Measurements from ENCODE around the gene ZNF431. TPM values are rescaled to one million over a fixed set of nuclear protein-coding genes. Genes with fewer than 3 reads are reported as not detected.

ZNF431 gene
- total and polyA plus RNA-seq, 2 donors (not counting 1 experiment from before 2014, with no cell fraction given): 19.8 to 40.7 TPM

- ATAC-seq (ENCODE audit: low read depth): no peak
- CTCF ChIA-PET: no interaction called here
- peak overlapping the region; percentile 98 for H3K4me3 Mint-ChIP-seq
- peaks cover 0 to 1% (median 0%) of the 10 kb centered on the region in 3 donors for H3K9me3 ChIP-seq (ENCODE audit: control extremely low read depth in 1 of 3, control insufficient read depth in 2 of 3, insufficient read depth in 1 of 3, low read length in 2 of 3)
- no peak for DNase-seq
- TF ChIP-seq CTCF (IDR thresholded peaks at IDR 0.05): no peak
- TF ChIP-seq EZH2 (IDR thresholded peaks at IDR 0.05; ENCODE audit: borderline replicate concordance, insufficient read depth, low read depth, low read length, poor library complexity, severe bottlenecking): no peak
- no peak overlapping the region for H3K27ac Mint-ChIP-seq
- no peaks in the 10 kb centered on the region for H4K20me1 ChIP-seq (ENCODE audit: control insufficient read depth, insufficient read depth, low read length, poor library complexity, severe bottlenecking)
- H3K4me1 ChIP-seq (ENCODE audit: control insufficient read depth in 2 of 2, insufficient read depth in 2 of 2, low read length in 2 of 2): peaks cover 6 to 10% of the 10 kb centered on the region in 2 donors
- H3K27me3 Mint-ChIP-seq: no peaks in the 10 kb centered on the region
- POLR2A ChIA-PET: no interaction called here
- no peak overlapping the region for H3K27ac ChIP-seq (ENCODE audit: low read length in 2 of 2)
- no peaks in the 10 kb centered on the region for H3K27me3 ChIP-seq (replicated peaks in 1 of 4; ENCODE audit: control extremely low read depth in 1 of 4, control insufficient read depth in 3 of 4, insufficient read depth in 4 of 4, low read length in 3 of 4)
- H3K36me3 ChIP-seq (replicated peaks in 1 of 2; ENCODE audit: control extremely low read depth in 1 of 2, control insufficient read depth in 1 of 2, extremely low read depth in 1 of 2, insufficient read depth in 2 of 2, low read length in 1 of 2): peaks cover 0 to 39% of the 10 kb centered on the region in 2 experiments
- WGBS (ENCODE audit: insufficient coverage): 100% methylated on average over 2 of the region's 5 CpGs
- H3K4me1 Mint-ChIP-seq: peaks cover 29% of the 10 kb centered on the region
- no peaks in the 10 kb centered on the region for H3K9me3 Mint-ChIP-seq (ENCODE audit: insufficient read depth)
- H3K9ac ChIP-seq (ENCODE audit: low read length): no peak overlapping the region
- H2AFZ ChIP-seq (ENCODE audit: insufficient read depth, low read depth, low read length, poor library complexity, severe bottlenecking): no peak overlapping the region
- no peak overlapping the region for H3K4me2 ChIP-seq (replicated peaks; ENCODE audit: low read depth, low read length, poor library complexity, severe bottlenecking)
- peaks cover 49% of the 10 kb centered on the region for H3K79me2 ChIP-seq (ENCODE audit: control insufficient read depth, insufficient read depth, low read length)
- intact Hi-C loops (cut with micrococcal nuclease): loop anchor here (2.0 to 10.0 kb wide), 5 partner anchors 123 to 624 kb away; partner anchors contain the start of genes ZNF100, ZNF430, ZNF493 and ZNF66
- H3K4me3 ChIP-seq (ENCODE audit: control extremely low read depth in 1 of 5, extremely low read depth in 1 of 5, insufficient read depth in 1 of 5, low read depth in 2 of 5, low read length in 4 of 5): no peak overlapping the region
Observed at GRCh38 chr19:21143428-21143827, 1.6 kb downstream of the ZNF431 start.

GRCh38 chr19:21143854-21144253, 2.0 kb downstream of the ZNF431 start:
- no CpG with 5 or more reads among the region's 1 CpG for WGBS (ENCODE audit: insufficient coverage)
- H3K79me2 ChIP-seq (ENCODE audit: control insufficient read depth, insufficient read depth, low read length): peaks cover 49% of the 10 kb centered on the region
- peaks cover 6 to 10% of the 10 kb centered on the region in 2 donors for H3K4me1 ChIP-seq (ENCODE audit: control insufficient read depth in 2 of 2, insufficient read depth in 2 of 2, low read length in 2 of 2)
- H3K4me3 ChIP-seq (ENCODE audit: control extremely low read depth in 1 of 5, extremely low read depth in 1 of 5, insufficient read depth in 1 of 5, low read depth in 2 of 5, low read length in 4 of 5): no peak overlapping the region
- no peaks in the 10 kb centered on the region for H3K27me3 ChIP-seq (replicated peaks in 1 of 4; ENCODE audit: control extremely low read depth in 1 of 4, control insufficient read depth in 3 of 4, insufficient read depth in 4 of 4, low read length in 3 of 4)
- H3K36me3 ChIP-seq (replicated peaks in 1 of 2; ENCODE audit: control extremely low read depth in 1 of 2, control insufficient read depth in 1 of 2, extremely low read depth in 1 of 2, insufficient read depth in 2 of 2, low read length in 1 of 2): peaks cover 0 to 43% of the 10 kb centered on the region in 2 experiments
- POLR2A ChIA-PET: no interaction called here
- H3K27ac ChIP-seq (ENCODE audit: low read length in 2 of 2): no peak overlapping the region
- intact Hi-C loops (cut with micrococcal nuclease): loop anchor here (2.0 to 10.0 kb wide), 5 partner anchors 123 to 623 kb away; partner anchors contain the start of genes ZNF100, ZNF430, ZNF493 and ZNF66
- Mint-ChIP-seq H3K4me3 (no peak overlapping the region), H3K9me3 (ENCODE audit: insufficient read depth) (no peaks in the 10 kb centered on the region), H3K27me3 (no peaks in the 10 kb centered on the region), H3K4me1 (peaks cover 31% of the 10 kb centered on the region), H3K27ac (no peak overlapping the region)
- TF ChIP-seq CTCF (IDR thresholded peaks at IDR 0.05) (no peak), EZH2 (IDR thresholded peaks at IDR 0.05; ENCODE audit: borderline replicate concordance, insufficient read depth, low read depth, low read length, poor library complexity, severe bottlenecking) (no peak)
- CTCF ChIA-PET: no interaction called here
- H3K4me2 ChIP-seq (replicated peaks; ENCODE audit: low read depth, low read length, poor library complexity, severe bottlenecking): no peak overlapping the region
- peaks cover 0 to 1% (median 0%) of the 10 kb centered on the region in 3 donors for H3K9me3 ChIP-seq (ENCODE audit: control extremely low read depth in 1 of 3, control insufficient read depth in 2 of 3, insufficient read depth in 1 of 3, low read length in 2 of 3)
- no peak overlapping the region for H2AFZ ChIP-seq (ENCODE audit: insufficient read depth, low read depth, low read length, poor library complexity, severe bottlenecking)
- H3K9ac ChIP-seq (ENCODE audit: low read length): no peak overlapping the region
- ATAC-seq (ENCODE audit: low read depth): no peak
- DNase-seq: no peak
- H4K20me1 ChIP-seq (ENCODE audit: control insufficient read depth, insufficient read depth, low read length, poor library complexity, severe bottlenecking): no peaks in the 10 kb centered on the region
